GM12878 (cell line): ENCODE data around the gene ALCAM. TPM values are rescaled to one million over a fixed set of nuclear protein-coding genes. Genes with fewer than 3 reads are reported as not detected.

Experiments
- ATAC-seq: fragments of 200-7000 bp; cut with Tn5 transposase; 3 replicates; pipeline ENCODE4 v1.9.1; 2020; ENCODE audit warnings: mild to moderate bottlenecking, moderate library complexity
- BruUV-seq: library from RNA; stranded (reverse); fragments of 400-500 nt; replicated peaks from 2 replicates; lab custom pipeline; 2021; lab: Mats Ljungman, UMichigan
- CTCF ChIA-PET: fragments of 300-600 bp; sonication (Branson Sonifier 250); formaldehyde crosslinking; extraction: SDS; loops from one replicate; lab custom pipeline; 2021; ENCODE audit warnings: inconsistent platforms; lab: Yijun Ruan, JAX
- POLR2A ChIA-PET: fragments of 350-600 bp; formaldehyde crosslinking; extraction: SDS; loops from one replicate; lab custom pipeline; 2021; ENCODE audit warnings: inconsistent platforms; lab: Charles Lee
- RAD21 ChIA-PET: fragments of 300-600 bp; sonication (Branson Sonifier 250); formaldehyde crosslinking; loops from one replicate; lab custom pipeline; 2023; ENCODE audit warnings: antibody characterized with exemption; ENCODE audit not compliant: unreplicated experiment; lab: Charles Lee
- SMC1A ChIA-PET: fragments of 300-600 bp; sonication (Branson Sonifier 250); formaldehyde crosslinking; loops from one replicate; lab custom pipeline; 2023; ENCODE audit not compliant: unreplicated experiment, uncharacterized antibody; lab: Charles Lee
- DNase-seq: peaks from one replicate; pipeline ENCODE4 v3.0.0-alpha.2; 2011; ENCODE audit warnings: low read depth, low spot score
- FAIRE-seq: peaks from 3 replicates; lab custom pipeline; 2011; peaks lifted over from hg19 to GRCh38; lab: Jason Lieb, UNC
- H2AFZ ChIP-seq: 2 replicates; pipeline ENCODE4 v1.6.0; 2011; ENCODE audit warnings: low read depth, low read length, control low read depth; ENCODE audit not compliant: control insufficient read depth
- H3K27ac ChIP-seq: 2 replicates; pipeline ENCODE4 v1.5.1; 2011; ENCODE audit warnings: control low read depth; ENCODE audit not compliant: control insufficient read depth, insufficient read depth
- H3K27me3 ChIP-seq, 2 experiments: replicated peaks in 1 of 2; 2 replicates each; pipeline versions ENCODE4 v1.6.0 to v1.6.1; 2011; ENCODE audit warnings: low read length in 1 of 2; ENCODE audit not compliant: control insufficient read depth in 2 of 2, insufficient read depth in 2 of 2
- H3K36me3 ChIP-seq, 2 experiments: 2 replicates each; pipeline ENCODE4 v1.5.1; 2011; ENCODE audit warnings: low read length in 1 of 2; ENCODE audit not compliant: control insufficient read depth in 2 of 2, insufficient read depth in 2 of 2
- H3K4me1 ChIP-seq: 2 replicates; pipeline ENCODE4 v1.6.1; 2011; ENCODE audit warnings: mild to moderate bottlenecking, low read length, moderate library complexity, mixed read lengths; ENCODE audit not compliant: control insufficient read depth, insufficient read depth
- H3K4me2 ChIP-seq: 2 replicates; pipeline ENCODE4 v1.6.0; 2011; ENCODE audit warnings: control low read depth; ENCODE audit not compliant: control insufficient read depth, insufficient read depth
- H3K4me3 ChIP-seq: fragments of 200-600 bp; sonication (generic); 2 replicates; pipeline ENCODE4 v1.5.1; 2016
- H3K79me2 ChIP-seq: 2 replicates; pipeline ENCODE4 v1.6.0; 2011; ENCODE audit warnings: low read length; ENCODE audit not compliant: control insufficient read depth, insufficient read depth
- H3K9ac ChIP-seq: 2 replicates; pipeline ENCODE4 v1.8.0; 2011; ENCODE audit warnings: low read length, control low read depth, mixed read lengths; ENCODE audit not compliant: control insufficient read depth, insufficient read depth
- H3K9me3 ChIP-seq: replicated peaks from 3 replicates; pipeline ENCODE4 v1.5.1; 2011; ENCODE audit warnings: mild to moderate bottlenecking, low read length; ENCODE audit not compliant: control insufficient read depth, insufficient read depth
- H4K20me1 ChIP-seq: 2 replicates; pipeline ENCODE4 v1.6.0; 2011; ENCODE audit not compliant: control insufficient read depth, insufficient read depth
- CHD4 ChIP-seq: fragments of 200-600 bp; sonication (generic); IDR thresholded peaks from 2 replicates; pipeline ENCODE4 v1.6.1; 2016; ENCODE audit warnings: mild to moderate bottlenecking
- ELK1 ChIP-seq: IDR thresholded peaks from 2 replicates; pipeline ENCODE4 v1.6.1; 2012; ENCODE audit warnings: low read depth, low read length, improper control_type of control experiment
- ESRRA ChIP-seq: IDR thresholded peaks from 2 replicates; pipeline ENCODE4 v1.6.1; 2012; ENCODE audit warnings: mild to moderate bottlenecking, low read length, improper control_type of control experiment
- GABPA ChIP-seq: IDR thresholded peaks from 2 replicates; pipeline ENCODE4 v1.6.1; 2014; ENCODE audit warnings: antibody characterized with exemption, low read depth, mild to moderate bottlenecking, inconsistent platforms
- HDAC2 ChIP-seq: fragments of 200-600 bp; sonication (generic); IDR thresholded peaks from 2 replicates; pipeline ENCODE4 v1.6.1; 2017
- IRF4 ChIP-seq: IDR thresholded peaks from 2 replicates; pipeline ENCODE4 v1.6.1; 2011; ENCODE audit warnings: low read depth, low read length
- KLF5 ChIP-seq: fragments of 450-650 bp; IDR thresholded peaks from 2 replicates; pipeline ENCODE4 v1.6.1; 2014; ENCODE audit warnings: mild to moderate bottlenecking; ENCODE audit not compliant: partially characterized antibody
- LARP7 ChIP-seq: fragments of 450-650 bp; IDR thresholded peaks from 2 replicates; pipeline ENCODE4 v1.6.1; 2017; ENCODE audit warnings: mild to moderate bottlenecking
- NR2C2 ChIP-seq: IDR thresholded peaks from 2 replicates; pipeline ENCODE4 v1.6.1; 2011; ENCODE audit warnings: borderline replicate concordance, low read depth; ENCODE audit not compliant: control insufficient read depth, insufficient read length
- NR2F1 ChIP-seq: fragments of 450-650 bp; conservative IDR thresholded peaks from 2 replicates; pipeline ENCODE4 v1.6.1; 2017; ENCODE audit warnings: mild to moderate bottlenecking
- PKNOX1 ChIP-seq: fragments of 450-650 bp; IDR thresholded peaks from 2 replicates; pipeline ENCODE4 v1.6.1; 2016; ENCODE audit warnings: mild to moderate bottlenecking
- POLR2AphosphoS2 ChIP-seq: IDR thresholded peaks from 2 replicates; pipeline ENCODE4 v1.6.1; 2011; ENCODE audit warnings: low read depth, mild to moderate bottlenecking, low read length, improper control_type of control experiment, moderate library complexity
- POLR2AphosphoS5 ChIP-seq: IDR thresholded peaks from 2 replicates; pipeline ENCODE4 v1.6.1; 2011; ENCODE audit warnings: mild to moderate bottlenecking, low read length, inconsistent platforms
- POU2F2 ChIP-seq: IDR thresholded peaks from 3 replicates; pipeline ENCODE4 v1.6.1; 2011; ENCODE audit warnings: low read depth, mild to moderate bottlenecking, low read length, borderline replicate concordance
- RAD21 ChIP-seq: IDR thresholded peaks from 2 replicates; pipeline ENCODE4 v1.6.1; 2011; ENCODE audit warnings: mild to moderate bottlenecking, low read depth, low read length, moderate library complexity; ENCODE audit not compliant: insufficient read depth
- RUNX3 ChIP-seq: IDR thresholded peaks from 2 replicates; pipeline ENCODE4 v1.6.1; 2012; ENCODE audit warnings: low read length, inconsistent platforms
- SIX5 ChIP-seq: IDR thresholded peaks from 2 replicates; pipeline ENCODE4 v1.6.1; 2011; ENCODE audit warnings: mild to moderate bottlenecking, low read depth, low read length, moderate library complexity; ENCODE audit not compliant: severe bottlenecking
- STAT1 ChIP-seq: fragments of 450-650 bp; conservative IDR thresholded peaks from 2 replicates; pipeline ENCODE4 v1.6.1; 2014; ENCODE audit warnings: antibody characterized with exemption, mild to moderate bottlenecking
- STAT3 ChIP-seq: IDR thresholded peaks from 2 replicates; pipeline ENCODE4 v1.6.1; 2011; ENCODE audit warnings: low read depth, low read length, improper control_type of control experiment
- ZNF274 ChIP-seq: IDR thresholded peaks from one replicate; pipeline ENCODE4 v1.8.0; 2011; ENCODE audit not compliant: insufficient read length, insufficient read depth
- WGBS: methylation state at CpG from one replicate; pipeline ENCODE4 v1.1.6; 2016; ENCODE audit warnings: low lambda C conversion rate; ENCODE audit not compliant: insufficient replicate concordance, insufficient coverage; ENCODE audit errors: missing lambda C conversion rate; 5-methylcytosine and 5-hydroxymethylcytosine counted together
- in situ Hi-C: fragments of 300-500 bp; cut with MboI; formaldehyde crosslinking; loops from 9 replicates; pipeline ENCODE4 v1.14.3; 2018; ENCODE audit warnings: mixed read lengths
- intact Hi-C: fragments of 100-400 bp; cut with micrococcal nuclease; formaldehyde crosslinking; loops from one replicate; pipeline ENCODE4 v1.14.2; 2022; ENCODE audit not compliant: unreplicated experiment
- polyA plus RNA-seq, 11 experiments: library from polyadenylated mRNA; depleted of rRNA in 4 of 11; unstranded in 6 of 11; stranded (reverse) in 5 of 11; fragments of >200 nt; fragmentation: Nextera tagmentation in 4 of 11; fragmentation: Illumina TruSeq in 1 of 11; extraction: Ambion mirVana in 4 of 11; extraction: Trizol in 1 of 11; gene quantifications; 1 replicate in 1 of 11; 2 replicates in 10 of 11; pipeline versions ENCODE4 v1.2.1 to v1.2.3, GENCODE V29; 2011 to 2016; ENCODE audit warnings: inconsistent platforms in 2 of 11, missing spikeins in 2 of 11, low read depth in 1 of 11
- total RNA-seq, 4 experiments: library from RNA; depleted of rRNA in 3 of 4; stranded (reverse); fragments of >200 nt in 3 of 4; fragmentation: Illumina TruSeq in 1 of 4; extraction: Trizol in 1 of 4; gene quantifications; 2 replicates each; pipeline versions ENCODE4 v1.2.1 to v1.2.3, GENCODE V29; 2013 to 2021

The ALCAM gene
- total and polyA plus RNA-seq, 10 of the 15 experiments (the other 5 are each of a cell fraction or from before 2014, with no cell fraction given) = 12.2 to 54.2 (median 32.6) TPM

GRCh38 chr3:105555206-105555605 lies 188.5 kb downstream of the ALCAM start (continued):
- no peak for TF ChIP-seq GABPA
- TF ChIP-seq IRF4 = no peak
- no peak for TF ChIP-seq POU2F2
- TF ChIP-seq RUNX3 = no peak
- TF ChIP-seq PKNOX1 = no peak
- no peak for TF ChIP-seq RAD21
- TF ChIP-seq LARP7 = no peak
- TF ChIP-seq NR2C2 = no peak

GRCh38 chr3:105559856-105560255 lies 193.1 kb downstream of the ALCAM start:
- no peaks in the 10 kb centered on the region for H4K20me1 ChIP-seq
- TF ChIP-seq STAT1 = no peak
- TF ChIP-seq POLR2AphosphoS2 = no peak
- TF ChIP-seq SIX5 = no peak
- TF ChIP-seq NR2F1 = no peak
- TF ChIP-seq POLR2AphosphoS5 = no peak
- TF ChIP-seq KLF5 = no peak
- no peak for TF ChIP-seq CHD4
- TF ChIP-seq HDAC2 = no peak
- no peak for TF ChIP-seq ELK1
- no peak for TF ChIP-seq ZNF274
- no peak for TF ChIP-seq ESRRA
- no peak for TF ChIP-seq STAT3
- intact Hi-C loops (no loop called here), in situ Hi-C loops (no loop called here)
- no peak for FAIRE-seq
- ChIA-PET RAD21 (no interaction called here), POLR2A (no interaction called here), SMC1A (interaction anchor here (0.7 to 0.9 kb wide), 2 partner anchors 9 to 643 kb away, joined by 3 read pairs; no protein-coding TSS in a partner anchor), CTCF (no interaction called here)
- no peaks in the 10 kb centered on the region for H3K9me3 ChIP-seq
- DNase-seq = no peak
- H3K27me3 ChIP-seq = no peaks in the 10 kb centered on the region
- no peaks in the 10 kb centered on the region for H3K4me1 ChIP-seq
- H3K9ac ChIP-seq = no peak overlapping the region
- no peak overlapping the region for H2AFZ ChIP-seq
- peaks cover 0 to 8% of the 10 kb centered on the region in 2 experiments; a peak in 1 of 4 replicates for H3K36me3 ChIP-seq
- BruUV-seq = no TSS peak
- no peak for ATAC-seq
- WGBS = 100% methylated on average over 1 of the region's 1 CpG
- H3K4me2 ChIP-seq = no peak overlapping the region
- H3K27ac ChIP-seq = no peak overlapping the region
- no peak overlapping the region for H3K4me3 ChIP-seq
- H3K79me2 ChIP-seq = no peaks in the 10 kb centered on the region
